GM18951 (cell line): ENCODE results near the gene RNASEH2B.

Experiments
- POLR2A ChIP-seq: IDR thresholded peaks from 4 replicates; pipeline ENCODE4 v1.6.1; 2011; ENCODE audit warnings: mild to moderate bottlenecking; ENCODE audit not compliant: insufficient read length, insufficient read depth; ENCODE audit errors: extremely low read depth
- in situ Hi-C: fragments of 300-500 bp; cut with MboI; formaldehyde crosslinking; loops from one replicate; pipeline ENCODE4 v1.12.0; 2022; ENCODE audit warnings: low sequenced_read_pairs, mixed read lengths, inconsistent platforms; ENCODE audit not compliant: unreplicated experiment

The RNASEH2B gene

GRCh38 chr13:50928659-50929462 is 19.3 kb downstream of the RNASEH2B start:
- no peak for TF ChIP-seq POLR2A
- in situ Hi-C loops = no loop called here

DNA sequence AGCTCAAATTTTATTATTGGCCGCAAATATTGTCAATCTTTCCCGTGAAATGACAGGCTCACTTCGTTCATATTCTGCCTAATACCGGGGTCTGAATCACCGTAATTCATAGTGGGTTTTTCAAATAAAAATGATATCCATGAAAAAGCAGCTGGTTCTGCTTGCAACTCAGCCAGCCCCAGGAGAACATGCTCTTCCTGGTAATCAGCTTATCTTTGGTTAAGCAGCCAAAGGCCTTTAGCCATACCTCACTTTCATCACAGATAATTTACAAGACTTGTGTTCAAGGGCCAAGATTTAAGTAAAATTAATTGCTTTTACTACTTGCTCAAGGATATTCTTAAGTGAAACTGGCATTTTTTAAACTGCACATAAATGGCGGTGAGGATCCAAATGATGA is 22.5 kb downstream of the RNASEH2B start:
- no peak for TF ChIP-seq POLR2A

GRCh38 chr13:50934735-50935435 is 25.3 kb downstream of the RNASEH2B start:
- in situ Hi-C loops = no loop called here
- no peak for TF ChIP-seq POLR2A

More for the DNA sequence above, 22.5 kb downstream of the RNASEH2B start:
- in situ Hi-C loops = no loop called here

DNA sequence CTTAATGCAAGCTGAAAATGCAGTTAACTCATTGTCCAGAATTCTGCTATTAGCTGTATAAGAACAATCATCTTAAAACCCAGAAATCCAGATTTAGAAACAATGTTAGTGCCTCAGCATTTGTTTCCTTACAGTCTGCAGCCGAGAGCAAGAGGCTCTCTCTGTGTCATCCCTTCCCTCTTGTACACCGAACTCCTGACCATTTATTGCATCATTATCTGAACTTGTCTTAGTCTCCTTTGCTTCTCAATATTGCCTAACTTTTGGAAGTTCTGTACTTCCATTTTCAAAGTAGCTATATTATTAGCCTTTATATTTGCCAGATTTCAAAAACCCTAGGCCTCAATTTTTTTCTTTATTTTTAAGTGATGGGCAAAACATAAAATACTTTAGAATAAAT is 27.1 kb downstream of the RNASEH2B start:
- in situ Hi-C loops = no loop called here

DNA sequence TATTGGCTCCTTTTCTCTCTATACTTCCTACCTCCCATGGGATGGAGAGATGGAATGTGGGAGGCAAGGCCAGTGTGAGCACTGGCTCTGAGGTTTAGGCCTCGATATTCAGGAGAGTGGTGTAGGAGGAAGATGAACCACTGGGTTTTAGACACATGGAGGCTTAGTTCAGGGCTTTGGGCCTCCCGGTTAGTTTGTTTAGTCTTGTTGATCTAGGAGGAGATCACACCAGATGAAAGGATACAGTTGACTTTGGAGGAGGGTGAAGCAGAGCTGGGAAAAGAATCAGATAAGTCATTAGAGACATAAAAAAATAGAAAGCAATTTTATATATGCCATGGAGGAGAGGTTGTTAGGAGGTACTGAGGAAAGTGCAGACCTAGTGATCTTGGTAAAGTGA is 30.9 kb downstream of the RNASEH2B start:
- in situ Hi-C loops = no loop called here
- no peak for TF ChIP-seq POLR2A

More for the DNA sequence above, 27.1 kb downstream of the RNASEH2B start:
- no peak for TF ChIP-seq POLR2A

GRCh38 chr13:50941146-50941545 is 31.6 kb downstream of the RNASEH2B start:
- in situ Hi-C loops = no loop called here
- TF ChIP-seq POLR2A = no peak

DNA sequence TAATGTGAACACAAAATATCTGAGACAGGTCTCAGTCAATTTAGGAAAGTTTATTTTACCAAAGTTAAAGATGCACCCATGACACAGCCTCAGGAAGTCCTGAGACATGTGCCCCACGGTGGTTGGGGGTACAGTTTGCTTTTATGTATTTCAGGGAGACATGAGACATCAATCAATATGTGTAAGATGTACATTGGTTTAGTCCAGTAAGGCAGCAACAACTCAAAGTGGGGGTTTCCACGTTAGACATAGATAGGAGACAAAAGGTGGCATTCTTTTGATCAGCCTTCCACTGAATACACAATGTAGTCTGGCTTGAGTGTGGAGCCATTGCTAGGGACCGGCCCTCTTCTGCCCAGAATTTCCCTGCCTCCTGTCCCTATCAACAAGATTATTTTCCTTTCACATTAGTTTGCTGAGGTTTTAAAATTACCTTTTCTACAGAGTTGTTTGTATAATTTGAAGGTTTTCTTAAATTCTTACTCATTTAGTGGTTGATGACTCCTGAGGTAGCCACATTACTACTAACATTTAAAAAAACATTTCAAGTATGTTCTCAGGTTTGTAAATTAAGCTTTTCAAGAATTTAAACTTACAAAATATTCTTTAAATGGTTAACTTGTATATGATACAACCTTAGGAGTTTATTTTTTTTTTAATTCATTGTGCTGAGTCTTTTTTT is 33.2 kb downstream of the RNASEH2B start:
- in situ Hi-C loops = no loop called here
- TF ChIP-seq POLR2A = no peak

GRCh38 chr13:50945669-50946068 is 36.1 kb downstream of the RNASEH2B start:
- no peak for TF ChIP-seq POLR2A
- in situ Hi-C loops = no loop called here

DNA sequence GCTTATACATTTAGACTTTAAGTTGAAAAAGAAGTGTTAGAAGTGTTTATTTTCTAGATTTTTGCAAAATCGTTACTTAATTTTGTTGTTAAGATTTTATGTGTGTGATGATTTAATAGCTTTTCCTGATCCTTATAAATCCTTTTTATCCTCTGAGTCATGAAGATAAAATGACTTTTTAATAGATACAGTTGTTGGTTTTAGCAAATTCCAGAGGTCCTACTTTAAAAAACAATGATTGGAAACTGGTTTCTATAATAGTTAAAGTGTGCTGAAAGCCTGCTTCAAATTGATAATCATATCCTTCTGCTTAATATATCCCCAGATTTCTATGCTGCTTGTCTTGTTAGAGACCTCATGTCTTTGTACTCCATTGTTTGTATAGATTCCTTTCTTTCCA is 39.0 kb downstream of the RNASEH2B start:
- no peak for TF ChIP-seq POLR2A
- in situ Hi-C loops = no loop called here

- in situ Hi-C loops = no loop called here
- no peak for TF ChIP-seq POLR2A
Observed at GRCh38 chr13:50950849-50951248, 41.3 kb downstream of the RNASEH2B start.

DNA sequence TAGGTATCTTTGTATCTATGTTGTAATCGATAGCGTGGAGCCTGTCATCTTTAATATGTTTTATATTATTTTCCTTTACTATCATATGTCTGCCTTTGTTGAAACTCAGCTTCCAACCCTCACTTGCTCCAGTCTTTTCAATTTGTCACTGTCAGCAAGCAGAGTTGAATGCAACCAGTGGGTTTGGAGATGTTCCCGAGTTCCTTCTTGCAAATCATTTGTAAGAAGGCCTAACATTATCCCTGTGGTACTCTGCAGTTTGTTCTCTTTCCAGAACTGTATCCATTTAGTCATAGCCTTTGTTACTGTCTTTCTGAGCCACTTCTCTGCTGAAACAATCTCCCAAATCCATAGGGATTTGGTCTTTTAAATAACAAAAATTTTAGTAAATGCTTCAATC is 41.8 kb downstream of the RNASEH2B start:
- TF ChIP-seq POLR2A = no peak

DNA sequence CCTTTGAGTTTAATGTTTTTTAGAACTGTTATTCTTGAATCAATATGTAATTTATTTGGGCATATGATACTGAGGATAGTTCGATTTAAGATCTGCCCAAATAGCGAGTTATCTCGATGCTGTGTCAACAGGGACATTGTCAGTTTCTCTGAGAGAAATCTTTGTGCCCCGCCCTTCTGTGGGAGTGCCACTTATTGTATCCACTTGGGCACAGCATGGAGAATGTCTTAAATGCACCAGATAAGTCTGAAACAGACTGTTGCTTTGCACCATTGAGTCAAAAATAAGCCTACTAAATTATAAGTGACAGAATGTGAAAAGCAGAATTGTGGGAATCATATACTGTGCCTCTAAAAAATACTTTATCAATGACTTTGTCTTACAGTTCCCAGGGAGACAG is 45.6 kb downstream of the RNASEH2B start:
- in situ Hi-C loops = no loop called here
- no peak for TF ChIP-seq POLR2A

More for the DNA sequence above, 41.8 kb downstream of the RNASEH2B start:
- in situ Hi-C loops = no loop called here

GRCh38 chr13:50955798-50956197 is 46.2 kb downstream of the RNASEH2B start:
- TF ChIP-seq POLR2A = no peak
- in situ Hi-C loops = no loop called here
